GM12875 (cell line): ENCODE results near the gene OBSCN.

Source experiments
- H3K4me3 ChIP-seq: one replicate; pipeline ENCODE4 v1.5.1; 2011; ENCODE audit warnings: low read depth, low read length, control low read depth
- CTCF ChIP-seq: IDR thresholded peaks from 2 replicates; pipeline ENCODE4 v1.5.1; 2011; ENCODE audit warnings: low read depth, mild to moderate bottlenecking, control low read depth, inconsistent platforms, low read length, moderate library complexity, borderline replicate concordance; ENCODE audit not compliant: insufficient read depth

OBSCN gene

GRCh38 chr1:228276901-228277490 is 69.2 kb downstream of the OBSCN start:
- no peak overlapping the region for H3K4me3 ChIP-seq
- TF ChIP-seq CTCF: no peak

- no peak for TF ChIP-seq CTCF
These were observed 69.9 kb downstream of the OBSCN start for GRCh38 chr1:228277491-228278431.

GRCh38 chr1:228278432-228278941 is 70.6 kb downstream of the OBSCN start:
- TF ChIP-seq CTCF: no peak
- no peak overlapping the region for H3K4me3 ChIP-seq

More at GRCh38 chr1:228277491-228278431, 69.9 kb downstream of the OBSCN start:
- H3K4me3 ChIP-seq: no peak overlapping the region

GRCh38 chr1:228279011-228279721 is 71.3 kb downstream of the OBSCN start:
- TF ChIP-seq CTCF: no peak
- H3K4me3 ChIP-seq: no peak overlapping the region

GRCh38 chr1:228279722-228280105 is 71.9 kb downstream of the OBSCN start:
- H3K4me3 ChIP-seq: no peak overlapping the region
- TF ChIP-seq CTCF: no peak

- no peak overlapping the region for H3K4me3 ChIP-seq
- no peak for TF ChIP-seq CTCF
These were observed 72.5 kb downstream of the OBSCN start for GRCh38 chr1:228280106-228280901.
